Keratinocyte (primary cell): Measurements from ENCODE around the gene RRBP1. TPM values are rescaled to one million over a fixed set of nuclear protein-coding genes. Genes with fewer than 3 reads are reported as not detected.

ENCODE experiments used
- DNase-seq: peaks from one replicate; pipeline ENCODE4 v3.0.0-alpha.2; 2011; ENCODE audit warnings: low read depth, missing footprints, low spot score
- FAIRE-seq: peaks from 2 replicates; lab custom pipeline; 2011; peaks lifted over from hg19 to GRCh38; lab: Jason Lieb, UNC
- H2AFZ ChIP-seq: 2 replicates; pipeline ENCODE4 v1.6.0; 2012; ENCODE audit warnings: low read length, control low read depth, inconsistent platforms; ENCODE audit not compliant: control insufficient read depth
- H3K27ac ChIP-seq: 2 replicates; pipeline ENCODE4 v1.5.1; 2011; ENCODE audit warnings: low read length; ENCODE audit not compliant: control insufficient read depth, insufficient read depth
- H3K27me3 ChIP-seq: 3 replicates; pipeline ENCODE4 v1.6.0; 2011; ENCODE audit warnings: low read length; ENCODE audit not compliant: control insufficient read depth, insufficient read depth; ENCODE audit errors: extremely low read depth
- H3K36me3 ChIP-seq, 2 experiments: 2 replicates in 1 of 2; 3 replicates in 1 of 2; pipeline ENCODE4 v1.5.1; 2011; ENCODE audit warnings: low read length in 2 of 2, mild to moderate bottlenecking in 1 of 2; ENCODE audit not compliant: control insufficient read depth in 2 of 2, insufficient read depth in 2 of 2; ENCODE audit errors: extremely low read depth in 1 of 2
- H3K4me1 ChIP-seq: 3 replicates; pipeline ENCODE4 v1.5.1; 2011; ENCODE audit warnings: low read length; ENCODE audit not compliant: control insufficient read depth, insufficient read depth; ENCODE audit errors: extremely low read depth
- H3K4me2 ChIP-seq: 3 replicates; pipeline ENCODE4 v1.6.0; 2011; ENCODE audit warnings: low read depth, low read length; ENCODE audit not compliant: control insufficient read depth, insufficient read depth; ENCODE audit errors: extremely low read depth
- H3K4me3 ChIP-seq, 3 experiments: fragments of 200-600 bp in 1 of 3; sonication (generic) in 1 of 3; 2 replicates in 2 of 3; 3 replicates in 1 of 3; pipeline ENCODE4 v1.5.1; 2011 to 2016; ENCODE audit warnings: low read length in 3 of 3, mild to moderate bottlenecking in 3 of 3, control low read depth in 2 of 3, inconsistent platforms in 1 of 3, low read depth in 1 of 3, mixed read lengths in 1 of 3, mixed run types in 1 of 3, moderate library complexity in 1 of 3; ENCODE audit not compliant: control insufficient read depth in 2 of 3, insufficient read depth in 2 of 3; ENCODE audit errors: extremely low read depth in 1 of 3
- H3K79me2 ChIP-seq: 2 replicates; pipeline ENCODE4 v1.6.0; 2012; ENCODE audit warnings: low read length; ENCODE audit not compliant: control insufficient read depth, insufficient read depth
- H3K9ac ChIP-seq: 3 replicates; pipeline ENCODE4 v1.6.0; 2011; ENCODE audit warnings: low read length; ENCODE audit not compliant: control insufficient read depth, insufficient read depth; ENCODE audit errors: extremely low read depth
- H3K9me1 ChIP-seq: 3 replicates; pipeline ENCODE4 v1.6.0; 2011; ENCODE audit warnings: low read length; ENCODE audit not compliant: control insufficient read depth, insufficient read depth; ENCODE audit errors: extremely low read depth
- H3K9me3 ChIP-seq: 2 replicates; pipeline ENCODE4 v1.5.1; 2012; ENCODE audit warnings: low read depth, low read length; ENCODE audit not compliant: control insufficient read depth
- H4K20me1 ChIP-seq: 3 replicates; pipeline ENCODE4 v1.6.0; 2011; ENCODE audit warnings: low read length; ENCODE audit not compliant: control insufficient read depth, insufficient read depth; ENCODE audit errors: extremely low read depth
- CTCF ChIP-seq, 3 experiments: IDR thresholded peaks in 1 of 3; conservative IDR thresholded peaks in 1 of 3; optimal IDR thresholded peaks in 1 of 3; 2 replicates in 2 of 3; 3 replicates in 1 of 3; pipeline versions ENCODE3 to v1.5.1; 2011; ENCODE audit warnings: low read length in 3 of 3, mild to moderate bottlenecking in 3 of 3, moderate library complexity in 2 of 3, control low read depth in 1 of 3, inconsistent platforms in 1 of 3; ENCODE audit not compliant: insufficient read depth in 2 of 3; ENCODE audit errors: extremely low read depth in 1 of 3
- EZH2 ChIP-seq: IDR thresholded peaks from one replicate; pipeline ENCODE4 v1.6.1; 2012; ENCODE audit warnings: inconsistent platforms, mild to moderate bottlenecking, low read length, moderate library complexity
- dilution Hi-C: fragments of 300-500 bp; cut with MboI; formaldehyde crosslinking; loops from one replicate; pipeline ENCODE4 v1.7.0; 2020; ENCODE audit warnings: low sequenced_read_pairs; ENCODE audit not compliant: extremely low pct_ligation_motif_present
- polyA plus RNA-seq, 5 experiments: library from polyadenylated mRNA; depleted of rRNA in 3 of 5; stranded (reverse) in 3 of 5; stranded (forward) in 1 of 5; unstranded in 1 of 5; fragments of >200 nt; gene quantifications; 1 replicate in 1 of 5; 2 replicates in 3 of 5; 3 replicates in 1 of 5; pipeline versions ENCODE4 v1.2.1 to v1.2.3, GENCODE V29; 2011 to 2012; ENCODE audit warnings: missing spikeins in 2 of 5, low read depth in 1 of 5, low replicate concordance in 1 of 5

Gene RRBP1
- polyA plus RNA-seq, 1 donor (not counting 4 experiments of a cell fraction or from before 2014, with no cell fraction given): 43.9 TPM

- Histone ChIP-seq H3K9ac (no peak overlapping the region), H3K4me2 (no peak overlapping the region), H3K36me3 (peaks cover 16 to 19% of the 10 kb centered on the region in 2 experiments), H3K9me1 (no peaks in the 10 kb centered on the region), H3K4me3 (no peak overlapping the region), H3K79me2 (peaks cover 80% of the 10 kb centered on the region), H2AFZ (no peak overlapping the region), H3K9me3 (no peaks in the 10 kb centered on the region), H3K27me3 (no peaks in the 10 kb centered on the region), H3K4me1 (no peaks in the 10 kb centered on the region), H4K20me1 (peaks cover 9% of the 10 kb centered on the region), H3K27ac (no peak overlapping the region)
- TF ChIP-seq CTCF (optimal IDR thresholded peaks at IDR 0.05 in 1 of 3, IDR thresholded peaks at IDR 0.05 in 1 of 3, conservative IDR thresholded peaks at IDR 0.05 in 1 of 3; ENCODE audit: extremely low read depth in 1 of 3, insufficient read depth in 2 of 3, low read length in 3 of 3) (no peak), EZH2 (no peak)
- DNase-seq (no peak), FAIRE-seq (no peak)
- dilution Hi-C loops: no loop called here
These were observed 19.6 kb downstream of the RRBP1 start for GRCh38 chr20:17662333-17663039.

GRCh38 chr20:17661121-17661744 is 20.8 kb downstream of the RRBP1 start:
- no peak overlapping the region for H3K9ac ChIP-seq
- DNase-seq (no peak), FAIRE-seq (no peak)
- no peak overlapping the region for H2AFZ ChIP-seq
- no peaks in the 10 kb centered on the region for H3K9me3 ChIP-seq
- H3K4me1 ChIP-seq: no peaks in the 10 kb centered on the region
- H3K4me3 ChIP-seq: no peak overlapping the region
- dilution Hi-C loops: no loop called here
- H3K4me2 ChIP-seq: no peak overlapping the region
- H3K36me3 ChIP-seq: peaks cover 18 to 19% of the 10 kb centered on the region in 2 experiments
- TF ChIP-seq CTCF (optimal IDR thresholded peaks at IDR 0.05 in 1 of 3, IDR thresholded peaks at IDR 0.05 in 1 of 3, conservative IDR thresholded peaks at IDR 0.05 in 1 of 3; ENCODE audit: extremely low read depth in 1 of 3, insufficient read depth in 2 of 3, low read length in 3 of 3): no peak
- TF ChIP-seq EZH2: no peak
- no peak overlapping the region for H3K27ac ChIP-seq
- H3K79me2 ChIP-seq: peaks cover 74% of the 10 kb centered on the region
- H4K20me1 ChIP-seq: peaks cover 9% of the 10 kb centered on the region
- H3K9me1 ChIP-seq: no peaks in the 10 kb centered on the region
- no peaks in the 10 kb centered on the region for H3K27me3 ChIP-seq
